K562 (cell line): ENCODE data around the gene SCRN1. TPM values are rescaled to one million over a fixed set of nuclear protein-coding genes. Genes with fewer than 3 reads are reported as not detected.

Experiments
- ATAC-seq: fragments of 200-7000 bp; cut with Tn5 transposase; 3 replicates; pipeline ENCODE4 v1.9.1; 2020; ENCODE audit warnings: moderate library complexity
- BruUV-seq: library from RNA; stranded (reverse); fragments of 400-500 nt; replicated peaks from 2 replicates; lab custom pipeline; 2021; lab: Mats Ljungman, UMichigan
- CTCF ChIA-PET: fragments of 300-600 bp; formaldehyde crosslinking; extraction: SDS; loops from one replicate; lab custom pipeline; 2021; ENCODE audit warnings: low intra/inter-chr PET ratio; lab: Yijun Ruan, JAX
- POLR2A ChIA-PET: fragments of 300-600, 350-650 bp; sonication (Branson Sonifier 250); formaldehyde crosslinking; extraction: SDS; loops from one replicate; lab custom pipeline; 2021; ENCODE audit warnings: antibody characterized with exemption, inconsistent platforms; lab: Yijun Ruan, JAX
- DNase-seq, 4 experiments: peaks; one replicate each; pipeline versions ENCODE4 v3.0.0 to v3.0.0-alpha.2; 2011 to 2018; ENCODE audit warnings: low spot score in 3 of 4, mixed read lengths in 3 of 4; ENCODE audit errors: extremely low read depth in 1 of 4
- FAIRE-seq: peaks from 2 replicates; lab custom pipeline; 2011; peaks lifted over from hg19 to GRCh38; lab: Jason Lieb, UNC
- H2AFZ ChIP-seq: 2 replicates; pipeline ENCODE4 v1.6.0; 2011; ENCODE audit warnings: low read depth, low read length, control low read depth, inconsistent platforms
- H3K27ac ChIP-seq: fragments of 200-600 bp; 3 replicates; pipeline ENCODE4 v1.8.0; 2011; ENCODE audit warnings: low read depth, mild to moderate bottlenecking, control low read depth, inconsistent platforms, low read length, moderate library complexity, mixed read lengths; ENCODE audit errors: extremely low read depth
- H3K27me3 ChIP-seq, 2 experiments: fragments of 300-600 bp in 1 of 2; 2 replicates in 1 of 2; 3 replicates in 1 of 2; pipeline versions ENCODE4 v1.6.0 to v1.8.0; 2011; ENCODE audit warnings: inconsistent platforms in 2 of 2, low read length in 2 of 2, mild to moderate bottlenecking in 1 of 2, mixed read lengths in 1 of 2, moderate library complexity in 1 of 2; ENCODE audit not compliant: control insufficient read depth in 2 of 2, insufficient read depth in 2 of 2
- H3K36me3 ChIP-seq: fragments of 300-600 bp; 3 replicates; pipeline ENCODE4 v1.8.0; 2011; ENCODE audit warnings: mild to moderate bottlenecking, low read length, inconsistent platforms; ENCODE audit not compliant: control insufficient read depth, insufficient read depth
- H3K4me1 ChIP-seq, 2 experiments: fragments of 200-600 bp in 1 of 2; replicated peaks in 1 of 2; 2 replicates in 1 of 2; 3 replicates in 1 of 2; pipeline versions ENCODE4 v1.5.1 to v1.8.0; 2011; ENCODE audit warnings: inconsistent platforms in 2 of 2, low read length in 2 of 2, mild to moderate bottlenecking in 1 of 2, mixed read lengths in 1 of 2, moderate library complexity in 1 of 2; ENCODE audit not compliant: control insufficient read depth in 2 of 2, insufficient read depth in 2 of 2
- H3K4me2 ChIP-seq: 2 replicates; pipeline ENCODE4 v1.6.1; 2011; ENCODE audit warnings: low read length, control low read depth, inconsistent platforms, mixed read lengths; ENCODE audit not compliant: insufficient read depth
- H3K4me3 ChIP-seq: fragments of 200-600 bp; sonication (generic), shearing (Covaris generic); 2 replicates; pipeline ENCODE4 v1.5.1; 2016; ENCODE audit warnings: control low read depth, inconsistent platforms
- H3K79me2 ChIP-seq: fragments of 200-600 bp; 3 replicates; pipeline ENCODE4 v1.8.0; 2011; ENCODE audit warnings: low read length, inconsistent platforms; ENCODE audit not compliant: control insufficient read depth, insufficient read depth
- H3K9ac ChIP-seq, 2 experiments: 2 replicates each; pipeline versions ENCODE4 v1.6.0 to v1.6.1; 2011; ENCODE audit warnings: low read depth in 2 of 2, low read length in 2 of 2, control low read depth in 1 of 2, inconsistent platforms in 1 of 2, mild to moderate bottlenecking in 1 of 2, mixed read lengths in 1 of 2; ENCODE audit not compliant: insufficient read depth in 1 of 2
- H3K9me1 ChIP-seq: one replicate; pipeline ENCODE4 v1.6.0; 2011; ENCODE audit warnings: inconsistent platforms, mild to moderate bottlenecking, low read length, moderate library complexity; ENCODE audit not compliant: control insufficient read depth, insufficient read depth
- H3K9me3 ChIP-seq: replicated peaks from 2 replicates; pipeline ENCODE4 v1.5.1; 2011; ENCODE audit warnings: low read depth, low read length, inconsistent platforms; ENCODE audit not compliant: control insufficient read depth, insufficient read depth
- H4K20me1 ChIP-seq: replicated peaks from 2 replicates; pipeline ENCODE4 v1.6.1; 2011; ENCODE audit warnings: low read length, inconsistent platforms, mixed read lengths; ENCODE audit not compliant: control insufficient read depth, insufficient read depth
- C11orf30 ChIP-seq: fragments of 450-650 bp; IDR thresholded peaks from 2 replicates; pipeline ENCODE4 v1.6.1; 2016; ENCODE audit warnings: low read depth, mild to moderate bottlenecking
- CEBPB ChIP-seq: fragments of 450-650 bp; IDR thresholded peaks from 2 replicates; pipeline ENCODE4 v1.6.1; 2016; ENCODE audit warnings: missing genetic modification characterization, missing compliant biosample characterization
- CEBPZ ChIP-seq: fragments of 150-350 bp; IDR thresholded peaks from 2 replicates; pipeline ENCODE4 v1.6.1; 2014; ENCODE audit warnings: low read depth, mild to moderate bottlenecking, low read length, borderline replicate concordance
- MAFF ChIP-seq: IDR thresholded peaks from 2 replicates; pipeline ENCODE4 v1.6.1; 2012; ENCODE audit warnings: low read length, improper control_type of control experiment
- MAFG ChIP-seq: fragments of 450-650 bp; conservative IDR thresholded peaks from 2 replicates; pipeline ENCODE4 v1.6.1; 2016; ENCODE audit warnings: missing genetic modification characterization, missing compliant biosample characterization
- MAFK ChIP-seq: IDR thresholded peaks from 2 replicates; pipeline ENCODE4 v1.6.1; 2011; ENCODE audit warnings: low read length, improper control_type of control experiment
- RHOXF2B ChIP-seq: fragments of 250-450 bp; sonication (Bioruptor Pico); conservative IDR thresholded peaks from 2 replicates; pipeline ENCODE4 v1.5.1; 2021
- ZNF280A ChIP-seq: fragments of 450-650 bp; IDR thresholded peaks from 2 replicates; pipeline ENCODE4 v1.6.1; 2018; ENCODE audit warnings: mild to moderate bottlenecking, low read depth; ENCODE audit not compliant: partially characterized antibody
- ZNF316 ChIP-seq: fragments of 450-650 bp; IDR thresholded peaks from 2 replicates; pipeline ENCODE4 v1.6.1; 2016
- ZNF699 ChIP-seq: fragments of 250-450 bp; sonication (Bioruptor Pico); IDR thresholded peaks from 2 replicates; pipeline ENCODE4 v1.8.0; 2021; ENCODE audit warnings: mild to moderate bottlenecking, moderate library complexity; ENCODE audit not compliant: insufficient replicate concordance
- WGBS: fragments of 100-300 bp; shearing (Covaris generic); methylation state at CpG from one replicate; pipeline ENCODE4 v1.1.6; 2016; ENCODE audit warnings: low coverage, mixed read lengths; ENCODE audit not compliant: insufficient coverage; ENCODE audit errors: missing lambda C conversion rate; 5-methylcytosine and 5-hydroxymethylcytosine counted together
- in situ Hi-C: fragments of 300-500 bp; cut with MboI; formaldehyde crosslinking; loops from 4 replicates; pipeline ENCODE4 v1.15.0; 2018; ENCODE audit warnings: inconsistent platforms, mixed read lengths
- intact Hi-C: fragments of 100-400 bp; cut with micrococcal nuclease; formaldehyde crosslinking; loops from 2 replicates; pipeline ENCODE4 v1.14.2; 2022
- polyA plus RNA-seq, 8 experiments: library from polyadenylated mRNA; depleted of rRNA in 4 of 8; stranded (reverse) in 5 of 8; unstranded in 3 of 8; fragments of >200 nt; fragmentation: Nextera tagmentation in 2 of 8; fragmentation: Illumina TruSeq in 1 of 8; extraction: Ambion mirVana in 2 of 8; extraction: Trizol in 1 of 8; gene quantifications; 2 replicates each; pipeline versions ENCODE4 v1.2.1 to v1.2.3, GENCODE V29; 2011 to 2014; ENCODE audit warnings: inconsistent platforms in 1 of 8, missing spikeins in 1 of 8
- total RNA-seq, 7 experiments: library from RNA; depleted of rRNA in 6 of 7; stranded (reverse); fragments of >200 nt in 6 of 7; fragmentation: Illumina TruSeq in 2 of 7; extraction: Trizol in 2 of 7; gene quantifications; 2 replicates each; pipeline versions ENCODE4 v1.2.1 to v1.2.3, GENCODE V29; 2011 to 2021; ENCODE audit warnings: low replicate concordance in 1 of 7
- TF ChIP-seq, protein P1 (sequence below), 2 experiments: fragments of 150-350 bp in 1 of 2; IDR thresholded peaks; 2 replicates each; pipeline ENCODE4 v1.6.1; 2012 to 2016; ENCODE audit warnings: low read depth in 2 of 2, low read length in 2 of 2, mild to moderate bottlenecking in 1 of 2, moderate library complexity in 1 of 2

The SCRN1 gene
- total and polyA plus RNA-seq, 9 of the 15 experiments (the other 6 are each of a cell fraction or from before 2014, with no cell fraction given): 0.13 to 1.4 (median 0.20) TPM

GRCh38 chr7:29873644-29874294 is 115.8 kb downstream of the SCRN1 start:
- H3K36me3 ChIP-seq: no peaks in the 10 kb centered on the region
- CTCF ChIA-PET: no interaction called here
- H4K20me1 ChIP-seq: no peaks in the 10 kb centered on the region
- no peaks in the 10 kb centered on the region for H3K79me2 ChIP-seq
- POLR2A ChIA-PET: no interaction called here
- BruUV-seq: no TSS peak
- no peak overlapping the region for H3K9ac ChIP-seq
- TF ChIP-seq CEBPB (tag) (no peak), CEBPZ (no peak), ZNF699 (no peak), ZNF280A (no peak), ZNF316 (peak; percentile 85), MAFK (peak; percentile 60; the same call in 1 of the 2 replicates), MAFG (tag) (peak; percentile 65), RHOXF2B (no peak), C11orf30 (peak; percentile 72), MAFF (peak; percentile 80)
- TF ChIP-seq, protein P1, sequence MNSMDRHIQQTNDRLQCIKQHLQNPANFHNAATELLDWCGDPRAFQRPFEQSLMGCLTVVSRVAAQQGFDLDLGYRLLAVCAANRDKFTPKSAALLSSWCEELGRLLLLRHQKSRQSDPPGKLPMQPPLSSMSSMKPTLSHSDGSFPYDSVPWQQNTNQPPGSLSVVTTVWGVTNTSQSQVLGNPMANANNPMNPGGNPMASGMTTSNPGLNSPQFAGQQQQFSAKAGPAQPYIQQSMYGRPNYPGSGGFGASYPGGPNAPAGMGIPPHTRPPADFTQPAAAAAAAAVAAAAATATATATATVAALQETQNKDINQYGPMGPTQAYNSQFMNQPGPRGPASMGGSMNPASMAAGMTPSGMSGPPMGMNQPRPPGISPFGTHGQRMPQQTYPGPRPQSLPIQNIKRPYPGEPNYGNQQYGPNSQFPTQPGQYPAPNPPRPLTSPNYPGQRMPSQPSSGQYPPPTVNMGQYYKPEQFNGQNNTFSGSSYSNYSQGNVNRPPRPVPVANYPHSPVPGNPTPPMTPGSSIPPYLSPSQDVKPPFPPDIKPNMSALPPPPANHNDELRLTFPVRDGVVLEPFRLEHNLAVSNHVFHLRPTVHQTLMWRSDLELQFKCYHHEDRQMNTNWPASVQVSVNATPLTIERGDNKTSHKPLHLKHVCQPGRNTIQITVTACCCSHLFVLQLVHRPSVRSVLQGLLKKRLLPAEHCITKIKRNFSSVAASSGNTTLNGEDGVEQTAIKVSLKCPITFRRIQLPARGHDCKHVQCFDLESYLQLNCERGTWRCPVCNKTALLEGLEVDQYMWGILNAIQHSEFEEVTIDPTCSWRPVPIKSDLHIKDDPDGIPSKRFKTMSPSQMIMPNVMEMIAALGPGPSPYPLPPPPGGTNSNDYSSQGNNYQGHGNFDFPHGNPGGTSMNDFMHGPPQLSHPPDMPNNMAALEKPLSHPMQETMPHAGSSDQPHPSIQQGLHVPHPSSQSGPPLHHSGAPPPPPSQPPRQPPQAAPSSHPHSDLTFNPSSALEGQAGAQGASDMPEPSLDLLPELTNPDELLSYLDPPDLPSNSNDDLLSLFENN (IDR thresholded peaks at IDR 0.05; ENCODE audit: low read depth in 2 of 2, low read length in 2 of 2): no peak
- H3K27me3 ChIP-seq: no peaks in the 10 kb centered on the region
- no peaks in the 10 kb centered on the region for H3K9me3 ChIP-seq
- peaks cover 0 to 6% of the 10 kb centered on the region in 2 experiments; a peak in 1 of 5 replicates for H3K4me1 ChIP-seq
- DNase-seq: no peak
- in situ Hi-C loops (loop anchor here (10.0 kb wide), 1 partner anchor 181 kb away; no protein-coding TSS in a partner anchor), intact Hi-C loops (loop anchor here (2.0 kb wide), 1 partner anchor 125 kb away; no protein-coding TSS in a partner anchor)
- peak; percentile 72 for ATAC-seq
- no peak overlapping the region for H2AFZ ChIP-seq
- H3K4me3 ChIP-seq: no peak overlapping the region
- H3K27ac ChIP-seq: no peak overlapping the region
- 34% methylated on average over 4 of the region's 4 CpGs for WGBS
- H3K4me2 ChIP-seq: no peak overlapping the region
- FAIRE-seq: peak; percentile 58
- H3K9me1 ChIP-seq: no peaks in the 10 kb centered on the region
